Liver (tissue), 9 donors: Measurements from ENCODE around the gene HIPK2. TPM values are rescaled to one million over a fixed set of nuclear protein-coding genes. Genes with fewer than 3 reads are reported as not detected.

Experiments used
- DNase-seq: peaks from one replicate; pipeline ENCODE4 v3.0.0-alpha.2; 2017; ENCODE audit warnings: low spot score
- H3K27ac ChIP-seq, 2 donors: one replicate each; pipeline ENCODE4 v1.7.0; 2013; ENCODE audit warnings: inconsistent platforms in 2 of 2, low read length in 2 of 2, control low read depth in 1 of 2, low read depth in 1 of 2, mild to moderate bottlenecking in 1 of 2
- H3K27me3 ChIP-seq, 4 donors: one replicate each; pipeline versions ENCODE4 v1.6.1 to v1.7.0; 2013; ENCODE audit warnings: low read length in 3 of 4, inconsistent platforms in 1 of 4, mild to moderate bottlenecking in 1 of 4, moderate library complexity in 1 of 4; ENCODE audit not compliant: control insufficient read depth in 4 of 4, insufficient read depth in 4 of 4
- H3K36me3 ChIP-seq, 4 donors: one replicate each; pipeline versions ENCODE4 v1.6.1 to v1.7.0; 2013; ENCODE audit warnings: low read length in 3 of 4, mild to moderate bottlenecking in 3 of 4, low read depth in 1 of 4, moderate library complexity in 1 of 4; ENCODE audit not compliant: control insufficient read depth in 4 of 4, insufficient read depth in 3 of 4
- H3K4me1 ChIP-seq, 4 donors: one replicate each; pipeline versions ENCODE4 v1.6.1 to v1.7.0; 2013; ENCODE audit warnings: low read length in 3 of 4, mild to moderate bottlenecking in 3 of 4, moderate library complexity in 1 of 4; ENCODE audit not compliant: control insufficient read depth in 4 of 4, insufficient read depth in 4 of 4
- H3K4me3 ChIP-seq, 3 donors: one replicate each; pipeline versions ENCODE4 v1.6.1 to v1.7.0; 2013; ENCODE audit warnings: low read length in 3 of 3, control low read depth in 1 of 3, low read depth in 1 of 3, mild to moderate bottlenecking in 1 of 3
- H3K9ac ChIP-seq, 2 donors: one replicate each; pipeline ENCODE4 v1.7.0; 2013; ENCODE audit warnings: low read length in 2 of 2, mild to moderate bottlenecking in 2 of 2, moderate library complexity in 2 of 2, control low read depth in 1 of 2, low read depth in 1 of 2
- H3K9me3 ChIP-seq, 4 donors: one replicate each; pipeline versions ENCODE4 v1.6.1 to v1.7.0; 2013; ENCODE audit warnings: low read length in 3 of 4; ENCODE audit not compliant: control insufficient read depth in 4 of 4
- ATF3 ChIP-seq: IDR thresholded peaks from 2 replicates; pipeline ENCODE4 v1.6.1; 2016; ENCODE audit warnings: antibody characterized with exemption
- CTCF ChIP-seq: fragments of 150-350 bp; IDR thresholded peaks from 2 replicates; pipeline ENCODE4 v1.5.1; 2017; ENCODE audit warnings: improper control_type of control experiment, low read depth, low read length; ENCODE audit not compliant: missing input control
- EGR1 ChIP-seq, 2 donors: IDR thresholded peaks; 2 replicates each; pipeline ENCODE4 v1.6.1; 2016 to 2018; ENCODE audit warnings: antibody characterized with exemption in 2 of 2, low read depth in 2 of 2
- FOXA1 ChIP-seq: IDR thresholded peaks from 2 replicates; pipeline ENCODE4 v1.6.1; 2016; ENCODE audit warnings: antibody characterized with exemption
- FOXA2 ChIP-seq: IDR thresholded peaks from 2 replicates; pipeline ENCODE4 v1.6.1; 2016; ENCODE audit warnings: antibody characterized with exemption
- GABPA ChIP-seq, 2 donors: IDR thresholded peaks in 1 of 2; conservative IDR thresholded peaks in 1 of 2; 2 replicates each; pipeline ENCODE4 v1.6.1; 2016; ENCODE audit warnings: antibody characterized with exemption in 2 of 2, mild to moderate bottlenecking in 1 of 2, moderate library complexity in 1 of 2
- HNF4A ChIP-seq, 2 donors: conservative IDR thresholded peaks; 2 replicates each; pipeline ENCODE4 v1.6.1; 2016; ENCODE audit warnings: antibody characterized with exemption in 2 of 2, mild to moderate bottlenecking in 2 of 2
- HNF4G ChIP-seq: IDR thresholded peaks from 2 replicates; pipeline ENCODE4 v1.6.1; 2016; ENCODE audit warnings: antibody characterized with exemption
- JUND ChIP-seq, 2 donors: IDR thresholded peaks; 2 replicates each; pipeline ENCODE4 v1.6.1; 2016; ENCODE audit warnings: antibody characterized with exemption in 2 of 2
- MAX ChIP-seq: IDR thresholded peaks from 2 replicates; pipeline ENCODE4 v1.6.1; 2016; ENCODE audit warnings: antibody characterized with exemption
- NR2F2 ChIP-seq: IDR thresholded peaks from 2 replicates; pipeline ENCODE4 v1.6.1; 2016; ENCODE audit warnings: antibody characterized with exemption
- RAD21 ChIP-seq, 2 donors: IDR thresholded peaks; 2 replicates each; pipeline ENCODE4 v1.6.1; 2016; ENCODE audit warnings: antibody characterized with exemption in 2 of 2, mild to moderate bottlenecking in 2 of 2
- REST ChIP-seq: IDR thresholded peaks from 2 replicates; pipeline ENCODE4 v1.6.1; 2016; ENCODE audit warnings: antibody characterized with exemption, mild to moderate bottlenecking
- RXRA ChIP-seq, 2 donors: IDR thresholded peaks; 2 replicates each; pipeline ENCODE4 v1.6.1; 2017 to 2018; ENCODE audit warnings: antibody characterized with exemption in 2 of 2, mild to moderate bottlenecking in 1 of 2
- SP1 ChIP-seq: IDR thresholded peaks from 2 replicates; pipeline ENCODE4 v1.6.1; 2018; ENCODE audit warnings: antibody characterized with exemption, mild to moderate bottlenecking
- TAF1 ChIP-seq: conservative IDR thresholded peaks from 2 replicates; pipeline ENCODE4 v1.6.1; 2016; ENCODE audit warnings: antibody characterized with exemption, mild to moderate bottlenecking
- YY1 ChIP-seq: IDR thresholded peaks from 2 replicates; pipeline ENCODE4 v1.6.1; 2016; ENCODE audit warnings: antibody characterized with exemption, mild to moderate bottlenecking
- ZBTB33 ChIP-seq: IDR thresholded peaks from 2 replicates; pipeline ENCODE4 v1.6.1; 2016; ENCODE audit warnings: antibody characterized with exemption
- WGBS: extraction: QIAGEN DNeasy Blood & Tissue Kit; methylation state at CpG from one replicate; pipeline ENCODE4 v1.1.7; 2013; 5-methylcytosine and 5-hydroxymethylcytosine counted together
- polyA plus RNA-seq, 2 donors: library from polyadenylated mRNA; stranded (reverse) in 1 of 2; unstranded in 1 of 2; fragments of 200-250 nt in 1 of 2; fragments of >200 nt in 1 of 2; fragmentation: Nextera tagmentation in 1 of 2; extraction: Ambion mirVana in 1 of 2; gene quantifications; one replicate each; pipeline versions ENCODE4 v1.2.1 to v1.2.3, GENCODE V29; 2013 to 2015
- total RNA-seq, 2 donors: library from RNA; depleted of rRNA; stranded (reverse); fragments of >200 nt; gene quantifications; one replicate each; pipeline ENCODE4 v1.2.3, GENCODE V29; 2014
- donor health status: healthy.
- donor health status: healthy.
- donor health status: healthy.
- donor health status: healthy.
- donor health status: healthy.

The HIPK2 gene
- total and polyA plus RNA-seq, 4 donors, result 13.1 to 48.8 (median 16.6) TPM

- under 1% methylated on average over 102 of the region's 102 CpGs for WGBS
- H3K27ac ChIP-seq, result peak overlapping the region; percentile 90 to 95
- no peaks in the 10 kb centered on the region for H3K27me3 ChIP-seq
- TF ChIP-seq HNF4A (conservative IDR thresholded peaks at IDR 0.05) (no peak), NR2F2 (no peak), FOXA2 (no peak), MAX (no peak), YY1 (no peak), JUND (IDR thresholded peaks at IDR 0.05) (no peak), HNF4G (no peak), ATF3 (no peak), CTCF (no peak), FOXA1 (no peak), SP1 (no peak), RAD21 (IDR thresholded peaks at IDR 0.05) (no peak), EGR1 (IDR thresholded peaks at IDR 0.05; ENCODE audit: low read depth in 2 of 2) (no peak), ZBTB33 (no peak), TAF1 (no peak), RXRA (IDR thresholded peaks at IDR 0.05) (no peak), REST (no peak), GABPA (IDR thresholded peaks at IDR 0.05 in 1 of 2, conservative IDR thresholded peaks at IDR 0.05 in 1 of 2) (no peak)
- peak overlapping the region; percentile 88 to 97 for H3K9ac ChIP-seq
- H3K36me3 ChIP-seq, result no peaks in the 10 kb centered on the region
- no peaks in the 10 kb centered on the region for H3K9me3 ChIP-seq
- H3K4me3 ChIP-seq, result peak overlapping the region; percentile 80 to 93 (median 87)
- peaks cover 2 to 45% (median 33%) of the 10 kb centered on the region in 4 donors for H3K4me1 ChIP-seq
- no peak for DNase-seq
These were observed 486 bp downstream of the HIPK2 start for GRCh38 chr7:139777133-139777891.
